Tibial artery (tissue), 4 donors: ENCODE results near the gene CFAP61.

Experiments used
- DNase-seq, 2 donors: peaks; one replicate each; pipeline ENCODE4 v3.0.0-alpha.2; 2019
- H3K27ac ChIP-seq, 2 donors: fragments of 200-600 bp; sonication (generic) in 1 of 2; 1 replicate in 1 of 2; 2 replicates in 1 of 2; pipeline ENCODE4 v1.5.1; 2018 to 2019; ENCODE audit warnings: mild to moderate bottlenecking in 1 of 2
- H3K27me3 ChIP-seq, 2 donors: fragments of 200-600 bp; sonication (generic) in 1 of 2; one replicate each; pipeline versions ENCODE4 v1.5.1 to v1.6.0; 2016 to 2019
- H3K36me3 ChIP-seq, 3 donors: fragments of 200-600 bp; sonication (generic) in 2 of 3; one replicate each; pipeline ENCODE4 v1.5.1; 2016 to 2019; ENCODE audit warnings: mild to moderate bottlenecking in 2 of 3
- H3K4me1 ChIP-seq, 4 donors: fragments of 200-600 bp; sonication (generic) in 2 of 4; 1 replicate in 3 of 4; 2 replicates in 1 of 4; pipeline ENCODE4 v1.5.1; 2016 to 2019
- H3K4me3 ChIP-seq, 2 donors: fragments of 200-600 bp; sonication (generic) in 1 of 2; 1 replicate in 1 of 2; 2 replicates in 1 of 2; pipeline ENCODE4 v1.5.1; 2018 to 2019; ENCODE audit warnings: mild to moderate bottlenecking in 2 of 2
- H3K9me3 ChIP-seq, 3 donors: fragments of 200-600 bp; sonication (generic) in 1 of 3; one replicate each; pipeline ENCODE4 v1.5.1; 2016 to 2019
- intact Hi-C: fragments of 100-400 bp; cut with DNase I; formaldehyde crosslinking; loops from one replicate; pipeline ENCODE4 v1.15.0; 2023; ENCODE audit warnings: low total_unique reads
- TF ChIP-seq, protein P1 (sequence below), 2 experiments: fragments of 200-600 bp in 1 of 2; fragments of 450-650 bp in 1 of 2; IDR thresholded peaks; one replicate each; pipeline ENCODE4 v1.5.1; 2017 to 2019; ENCODE audit warnings: antibody characterized with exemption in 2 of 2, mild to moderate bottlenecking in 1 of 2, moderate library complexity in 1 of 2

CFAP61 gene

DNA sequence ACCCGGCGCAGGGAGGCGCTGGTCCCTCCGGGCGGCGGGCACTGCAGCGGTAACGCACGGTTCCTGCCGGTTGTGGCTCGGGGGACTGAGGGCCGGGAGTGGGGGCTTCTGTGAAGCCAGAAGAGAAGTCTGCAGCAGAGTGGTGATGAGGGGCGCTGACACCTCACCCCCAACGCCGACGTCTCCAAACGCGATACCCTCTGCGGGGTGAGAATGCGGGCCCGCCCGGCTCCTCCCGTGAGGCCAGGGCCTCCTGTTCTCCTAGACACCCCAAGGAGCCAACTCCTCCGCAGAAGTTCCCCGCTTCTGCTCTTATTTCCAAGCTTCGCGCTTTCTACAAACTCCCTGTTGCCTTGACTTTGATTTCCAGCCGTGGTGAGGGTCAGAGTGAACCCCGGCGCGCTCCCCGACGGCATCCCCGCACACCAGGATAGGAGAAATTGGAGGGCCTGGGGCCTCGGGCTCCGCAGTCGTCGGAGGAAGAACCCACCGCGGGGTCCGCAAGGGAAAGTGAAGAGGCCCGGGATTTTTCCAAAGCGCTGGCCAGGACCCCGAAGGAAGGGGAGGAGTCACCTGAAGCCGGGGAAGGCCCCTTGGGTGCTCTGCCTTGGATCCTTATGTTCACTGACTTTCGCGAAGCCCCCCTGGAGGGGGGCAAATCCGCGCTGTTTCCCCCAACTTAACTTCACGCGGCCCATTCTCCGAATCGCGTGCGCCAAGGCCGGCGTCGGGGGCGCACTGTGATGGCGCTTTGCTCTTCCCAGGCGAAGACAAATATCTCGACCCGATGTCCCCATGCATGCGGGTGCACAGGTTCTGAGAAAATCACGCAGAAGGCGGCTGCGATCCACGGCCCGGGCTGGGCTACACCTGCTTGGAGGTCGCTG, 312.5 kb downstream of the CFAP61 start:
- H3K27ac ChIP-seq = no peak overlapping the region
- peaks cover 0 to 82% of the 10 kb centered on the region in 2 donors for H3K27me3 ChIP-seq
- H3K4me1 ChIP-seq = peaks cover 0 to 50% (median 27%) of the 10 kb centered on the region in 4 donors
- no peak overlapping the region for H3K4me3 ChIP-seq
- intact Hi-C loops = no loop called here
- TF ChIP-seq, protein P1, sequence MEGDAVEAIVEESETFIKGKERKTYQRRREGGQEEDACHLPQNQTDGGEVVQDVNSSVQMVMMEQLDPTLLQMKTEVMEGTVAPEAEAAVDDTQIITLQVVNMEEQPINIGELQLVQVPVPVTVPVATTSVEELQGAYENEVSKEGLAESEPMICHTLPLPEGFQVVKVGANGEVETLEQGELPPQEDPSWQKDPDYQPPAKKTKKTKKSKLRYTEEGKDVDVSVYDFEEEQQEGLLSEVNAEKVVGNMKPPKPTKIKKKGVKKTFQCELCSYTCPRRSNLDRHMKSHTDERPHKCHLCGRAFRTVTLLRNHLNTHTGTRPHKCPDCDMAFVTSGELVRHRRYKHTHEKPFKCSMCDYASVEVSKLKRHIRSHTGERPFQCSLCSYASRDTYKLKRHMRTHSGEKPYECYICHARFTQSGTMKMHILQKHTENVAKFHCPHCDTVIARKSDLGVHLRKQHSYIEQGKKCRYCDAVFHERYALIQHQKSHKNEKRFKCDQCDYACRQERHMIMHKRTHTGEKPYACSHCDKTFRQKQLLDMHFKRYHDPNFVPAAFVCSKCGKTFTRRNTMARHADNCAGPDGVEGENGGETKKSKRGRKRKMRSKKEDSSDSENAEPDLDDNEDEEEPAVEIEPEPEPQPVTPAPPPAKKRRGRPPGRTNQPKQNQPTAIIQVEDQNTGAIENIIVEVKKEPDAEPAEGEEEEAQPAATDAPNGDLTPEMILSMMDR (IDR thresholded peaks at IDR 0.05) = no peak
- no peaks in the 10 kb centered on the region for H3K9me3 ChIP-seq
- no peak for DNase-seq
- H3K36me3 ChIP-seq = no peaks in the 10 kb centered on the region

DNA sequence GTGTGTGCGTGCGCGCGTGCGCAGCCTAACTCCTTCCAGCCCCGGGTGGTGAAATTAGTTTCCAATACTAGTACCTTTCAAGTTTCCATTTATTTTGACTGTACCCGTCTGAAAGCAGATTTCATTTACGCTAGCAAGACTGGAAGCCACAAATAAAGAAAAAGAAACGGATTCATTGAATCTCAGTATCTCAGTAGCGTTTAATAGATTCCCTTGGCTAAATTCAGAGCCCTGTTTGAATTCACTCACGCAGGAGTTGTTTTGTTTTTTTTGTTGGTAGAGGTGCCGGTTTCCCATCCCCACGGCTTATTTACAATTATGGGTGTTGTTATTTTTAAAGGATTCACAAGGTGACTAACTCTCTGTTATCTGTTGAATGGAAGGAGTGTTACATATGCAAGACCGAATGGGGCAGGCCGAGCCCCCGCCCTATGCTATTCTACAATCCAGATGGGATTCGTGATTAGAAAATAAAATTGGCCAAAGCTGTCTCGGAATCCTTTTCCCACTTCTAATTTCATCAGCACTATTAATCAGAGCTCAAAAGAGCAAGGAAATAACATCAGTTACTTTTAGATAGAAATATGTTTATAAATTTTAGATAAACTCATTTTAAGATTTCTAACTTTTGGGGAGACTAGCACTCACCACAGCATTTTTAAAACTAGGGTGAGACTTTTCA, 313.3 kb downstream of the CFAP61 start:
- DNase-seq = no peak
- Histone ChIP-seq H3K9me3 (no peaks in the 10 kb centered on the region), H3K27ac (no peak overlapping the region), H3K36me3 (no peaks in the 10 kb centered on the region), H3K27me3 (peaks cover 0 to 86% of the 10 kb centered on the region in 2 donors), H3K4me3 (no peak overlapping the region), H3K4me1 (peaks cover 0 to 52% (median 28%) of the 10 kb centered on the region in 4 donors)
- intact Hi-C loops = no loop called here
- TF ChIP-seq, protein P1 (IDR thresholded peaks at IDR 0.05) = no peak

DNA sequence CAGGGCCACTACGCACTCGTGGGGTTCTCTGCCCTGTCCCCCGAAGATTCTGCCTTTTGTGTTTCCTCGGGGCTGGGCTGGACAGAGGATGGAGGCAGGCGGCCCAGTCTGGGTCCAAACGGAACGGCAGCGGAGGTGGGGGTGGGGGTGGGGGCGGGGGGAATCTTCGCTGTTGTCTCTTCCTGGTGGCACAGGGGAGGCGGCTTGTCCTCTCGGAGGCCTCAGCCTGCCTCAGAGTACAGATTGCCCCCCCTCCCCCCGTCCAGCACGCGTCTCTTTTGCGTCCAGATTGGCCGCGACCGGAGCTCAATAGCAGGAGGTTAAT, 314.2 kb downstream of the CFAP61 start:
- intact Hi-C loops = no loop called here
- H3K27me3 ChIP-seq = peaks cover 0 to 90% of the 10 kb centered on the region in 2 donors

DNA sequence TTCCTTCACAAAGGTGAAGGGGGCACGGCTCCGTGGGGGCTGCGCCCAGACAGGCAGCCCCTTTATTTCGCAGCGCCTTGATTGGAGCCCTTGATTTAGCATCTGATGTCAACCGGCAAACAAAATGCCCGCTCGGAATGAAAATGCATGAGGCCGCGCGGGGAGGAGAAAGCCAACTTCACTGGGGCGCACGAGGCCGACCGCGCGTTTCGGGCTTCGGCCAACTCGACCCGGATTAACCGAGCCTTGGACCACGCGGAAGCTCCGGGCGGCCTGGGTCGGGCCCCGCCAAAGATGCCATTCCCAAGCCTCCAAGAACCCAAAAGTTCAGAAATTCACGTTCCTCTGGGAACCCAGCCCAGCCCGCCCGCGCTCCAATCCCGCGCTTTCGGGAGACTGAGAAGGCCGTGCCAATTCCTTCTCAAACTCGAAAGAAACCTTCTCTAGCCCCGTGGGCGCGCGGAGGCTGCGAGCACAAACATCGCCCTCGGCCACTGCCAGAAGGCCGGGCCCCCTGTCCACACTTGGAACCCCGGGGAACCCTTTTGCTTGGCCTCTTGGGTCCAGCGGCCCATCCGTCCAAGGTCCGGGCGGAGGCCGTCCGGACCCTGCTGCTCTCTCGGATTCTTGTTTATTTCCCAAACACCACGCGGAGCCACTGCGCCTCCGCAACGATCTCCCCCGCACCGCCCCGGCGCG, 314.7 kb downstream of the CFAP61 start:
- no peaks in the 10 kb centered on the region for H3K9me3 ChIP-seq
- TF ChIP-seq, protein P1 (IDR thresholded peaks at IDR 0.05) = no peak
- DNase-seq = no peak
- no peak overlapping the region for H3K27ac ChIP-seq
- intact Hi-C loops = no loop called here
- peaks cover 0 to 52% (median 28%) of the 10 kb centered on the region in 4 donors for H3K4me1 ChIP-seq
- H3K36me3 ChIP-seq = no peaks in the 10 kb centered on the region
- H3K27me3 ChIP-seq = peaks cover 0 to 95% of the 10 kb centered on the region in 2 donors
- H3K4me3 ChIP-seq = peak overlapping the region in 1 of 2 donors; percentile 45

More for the DNA sequence above, 314.2 kb downstream of the CFAP61 start:
- peaks cover 0 to 52% (median 28%) of the 10 kb centered on the region in 4 donors for H3K4me1 ChIP-seq
- no peak overlapping the region for H3K4me3 ChIP-seq
- H3K27ac ChIP-seq = no peak overlapping the region
- TF ChIP-seq, protein P1 (IDR thresholded peaks at IDR 0.05) = no peak
- no peaks in the 10 kb centered on the region for H3K36me3 ChIP-seq
- no peak for DNase-seq
- H3K9me3 ChIP-seq = no peaks in the 10 kb centered on the region

DNA sequence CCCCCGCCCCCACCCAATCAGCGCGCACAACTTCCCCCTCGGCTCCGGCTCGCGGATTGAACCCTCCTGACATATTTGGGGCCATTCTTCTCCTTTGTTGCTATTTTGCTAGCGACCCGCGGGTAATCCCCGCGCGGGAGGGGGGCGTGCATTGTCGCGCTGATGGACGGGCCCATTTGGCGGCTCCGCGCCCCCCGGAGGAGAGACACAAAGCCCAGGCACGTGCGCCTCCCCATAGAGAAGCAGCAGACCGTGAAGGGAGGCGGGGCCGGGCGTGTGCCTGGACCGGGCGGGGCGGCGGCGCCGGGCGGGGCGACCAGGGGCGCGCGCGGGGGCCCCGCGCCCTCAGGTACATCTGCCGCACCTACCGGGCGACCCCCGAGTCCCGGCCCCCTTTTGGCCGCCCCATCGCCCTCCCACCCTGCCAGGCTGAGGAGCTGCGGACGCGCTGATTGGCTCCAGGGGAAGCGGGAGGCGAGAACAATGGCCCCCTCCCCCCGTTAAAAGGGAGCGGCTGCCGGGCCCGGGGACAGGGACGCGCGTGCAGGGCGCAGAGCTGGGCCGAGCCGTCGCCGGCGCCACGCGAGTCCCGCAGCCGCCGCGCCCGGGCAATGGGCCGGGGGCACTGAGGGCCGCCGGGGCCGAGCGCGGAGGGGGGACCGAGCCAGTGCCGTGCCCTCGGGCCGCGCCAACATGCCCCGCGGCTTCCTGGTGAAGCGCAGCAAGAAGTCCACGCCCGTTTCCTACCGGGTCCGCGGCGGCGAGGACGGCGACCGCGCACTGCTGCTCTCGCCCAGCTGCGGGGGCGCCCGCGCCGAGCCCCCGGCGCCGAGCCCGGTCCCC, 315.5 kb downstream of the CFAP61 start, which contains the start of gene INSM1:
INSM1 (plus strand) TSS at position 530 of the 843 bp plus-strand sequence; CDS start at position 694, 164 bp downstream.
- no peak for DNase-seq
- intact Hi-C loops = no loop called here
- Histone ChIP-seq H3K27me3 (peaks cover 0 to 98% of the 10 kb centered on the region in 2 donors), H3K9me3 (no peaks in the 10 kb centered on the region), H3K27ac (no peak within 1 kb of the TSS), H3K36me3 (no peaks in the 10 kb centered on the region), H3K4me3 (peak within 1 kb of the TSS; percentile 26 to 45), H3K4me1 (peaks cover 0 to 52% (median 28%) of the 10 kb centered on the region in 4 donors)
- TF ChIP-seq, protein P1 (IDR thresholded peaks at IDR 0.05) = no peak
